NT2/D1 (cell line): ENCODE measurements around the gene AK2.

Experiments
- SUZ12 ChIP-seq: IDR thresholded peaks from 2 replicates; pipeline ENCODE4 v1.6.1; 2011; ENCODE audit not compliant: insufficient read length, insufficient read depth; ENCODE audit errors: extremely low read depth
- YY1 ChIP-seq: IDR thresholded peaks from 2 replicates; pipeline ENCODE4 v1.6.1; 2011; ENCODE audit not compliant: insufficient read length, insufficient read depth
- ZNF274 ChIP-seq: IDR thresholded peaks from 2 replicates; pipeline ENCODE4 v1.6.1; 2011; ENCODE audit warnings: mild to moderate bottlenecking, low read depth, low read length

- TF ChIP-seq ZNF274 (no peak), YY1 (no peak), SUZ12 (no peak)
Measured at GRCh38 chr1:33078030-33078591, 41.4 kb upstream of the AK2 start.
